ENCODE data around the gene XRN1.
"Not testable (repeated sequence)": the region's sequence is repeated elsewhere in the genome, so short reads cannot be mapped to it uniquely, and the experiment has no call there.

The XRN1 gene

GRCh38 chr3:142447852-142448823 is at the start of gene XRN1:
XRN1 (minus strand) TSS chr3:142448037; CDS start chr3:142447944, 93 bp downstream.
- peak; percentile 92 for DNase-seq

- no peak for DNase-seq
These were observed 47.3 kb upstream of the XRN1 start for GRCh38 chr3:142495103-142495502.

GRCh38 chr3:142492184-142492583 is 44.3 kb upstream of the XRN1 start:
- DNase-seq: no peak

- no peak for DNase-seq
These were observed 41.9 kb upstream of the XRN1 start for GRCh38 chr3:142489572-142490323.

- DNase-seq: no peak
These were observed 37.1 kb upstream of the XRN1 start for GRCh38 chr3:142484912-142485435.

GRCh38 chr3:142481196-142481595 is 33.4 kb upstream of the XRN1 start:
- no peak for DNase-seq

- no peak for DNase-seq
These were observed 23.0 kb upstream of the XRN1 start for GRCh38 chr3:142470826-142471225.

- DNase-seq: no peak
These were observed 20.6 kb upstream of the XRN1 start for GRCh38 chr3:142468456-142468855.

- DNase-seq: no peak
These were observed 19.9 kb upstream of the XRN1 start for GRCh38 chr3:142467768-142468167.

- no peak for DNase-seq
These were observed 12.9 kb upstream of the XRN1 start for GRCh38 chr3:142460689-142461088.

- DNase-seq: no peak
These were observed 12.1 kb upstream of the XRN1 start for GRCh38 chr3:142459929-142460328.

GRCh38 chr3:142459096-142459495 is 11.3 kb upstream of the XRN1 start:
- DNase-seq: no peak

GRCh38 chr3:142450881-142451280 is 3.0 kb upstream of the XRN1 start:
- DNase-seq: no peak

- no peak for DNase-seq
These were observed 2.4 kb upstream of the XRN1 start for GRCh38 chr3:142450189-142450588.

GRCh38 chr3:142447301-142447851 is 461 bp downstream of the XRN1 start:
- DNase-seq: peak; percentile 46

GRCh38 chr3:142445816-142446254 is 2.0 kb downstream of the XRN1 start:
- DNase-seq: no peak

GRCh38 chr3:142444343-142444742 is 3.5 kb downstream of the XRN1 start:
- no peak for DNase-seq

GRCh38 chr3:142443060-142443459 is 4.8 kb downstream of the XRN1 start:
- not testable (repeated sequence) for DNase-seq

GRCh38 chr3:142439499-142440220 is 8.2 kb downstream of the XRN1 start:
- DNase-seq: not testable (repeated sequence)

GRCh38 chr3:142438096-142438495 is 9.7 kb downstream of the XRN1 start:
- DNase-seq: not testable (repeated sequence)

GRCh38 chr3:142436951-142437585 is 10.8 kb downstream of the XRN1 start:
- DNase-seq: no peak

- no peak for DNase-seq
These were observed 13.3 kb downstream of the XRN1 start for GRCh38 chr3:142434503-142434902.

Measured in NK-92 treated with Interleukin-12 subunit alpha and Interleukin-12 subunit beta, amount 100 ng/mL, for 24 hours (cell line).